ENCODE measurements around the gene NOMO2. TPM values are rescaled to one million over a fixed set of nuclear protein-coding genes. Genes with fewer than 3 reads are reported as not detected.
"Not testable (repeated sequence)": the region's sequence is repeated elsewhere in the genome, so short reads cannot be mapped to it uniquely, and the experiment has no call there.

Gene NOMO2
- total and polyA plus RNA-seq, 9 donors: 49.3 to 90.5 (median 77.9) TPM

DNA sequence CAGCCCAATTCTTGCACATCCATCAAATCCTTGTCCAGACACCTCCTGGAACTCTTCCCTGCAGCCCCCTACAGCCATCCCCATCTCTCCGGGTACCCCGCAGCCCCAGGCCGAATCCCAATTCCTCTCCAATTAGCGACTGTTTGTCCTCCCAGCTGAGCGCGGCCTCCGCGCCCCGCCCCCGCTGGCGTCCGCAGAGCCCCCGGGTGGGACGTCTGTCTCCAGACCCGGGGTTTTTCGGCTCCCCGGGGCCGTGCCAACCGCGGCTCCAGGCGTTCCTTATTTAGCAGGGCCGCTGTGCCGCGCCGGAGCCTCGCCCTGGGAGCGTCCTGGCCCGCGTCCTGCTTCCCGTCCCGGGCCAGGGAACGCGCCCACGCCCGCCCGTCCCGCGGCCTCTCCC is 160.7 kb downstream of the NOMO2 start:
- H3K4me1 ChIP-seq (ENCODE audit: control insufficient read depth, insufficient read depth, low read length); H3K27ac ChIP-seq (ENCODE audit: low read length); DNase-seq; H3K36me3 ChIP-seq (ENCODE audit: control insufficient read depth, insufficient read depth, low read length); H3K27me3 ChIP-seq (ENCODE audit: control insufficient read depth, insufficient read depth, low read length); H3K9me3 ChIP-seq (replicated peaks; ENCODE audit: control insufficient read depth, low read depth, low read length): not testable (repeated sequence)
- WGBS (ENCODE audit: insufficient coverage): no CpG with 5 or more reads among the region's 38 CpGs
- peak overlapping the region; percentile 24 for H3K4me3 ChIP-seq (ENCODE audit: low read length)

GRCh38 chr16:18394363-18394762 is 167.5 kb downstream of the NOMO2 start:
- H3K4me3 ChIP-seq (ENCODE audit: low read length); H3K27me3 ChIP-seq (ENCODE audit: control insufficient read depth, insufficient read depth, low read length); H3K4me1 ChIP-seq (ENCODE audit: control insufficient read depth, insufficient read depth, low read length); H3K9me3 ChIP-seq (replicated peaks; ENCODE audit: control insufficient read depth, low read depth, low read length); DNase-seq; H3K27ac ChIP-seq (ENCODE audit: low read length); H3K36me3 ChIP-seq (ENCODE audit: control insufficient read depth, insufficient read depth, low read length): not testable (repeated sequence)
- WGBS (ENCODE audit: insufficient coverage): no CpG with 5 or more reads among the region's 31 CpGs

DNA sequence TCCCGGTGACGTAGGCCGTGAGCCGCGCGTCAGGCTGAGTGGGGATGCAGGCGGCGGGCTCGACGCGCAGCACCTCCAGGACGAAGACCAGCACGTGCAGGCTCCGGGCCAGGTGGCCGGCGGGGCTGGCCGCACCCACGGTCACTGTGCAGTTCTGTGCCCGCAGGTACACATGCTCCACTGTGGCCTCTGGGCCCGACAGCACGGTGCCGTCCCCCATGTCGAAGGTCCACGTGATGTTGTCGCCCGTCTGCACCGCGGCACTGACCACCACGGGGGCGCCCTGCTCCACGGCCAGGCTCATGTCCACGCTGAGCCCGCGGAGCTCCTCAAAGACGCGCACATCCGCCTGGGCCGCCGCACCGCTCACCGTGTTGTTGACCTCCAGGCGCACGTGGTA is 174.1 kb downstream of the NOMO2 start:
- not testable (repeated sequence) for H3K9me3 ChIP-seq (replicated peaks; ENCODE audit: control insufficient read depth, low read depth, low read length); H3K27ac ChIP-seq (ENCODE audit: low read length); H3K4me3 ChIP-seq (ENCODE audit: low read length); H3K27me3 ChIP-seq (ENCODE audit: control insufficient read depth, insufficient read depth, low read length); H3K36me3 ChIP-seq (ENCODE audit: control insufficient read depth, insufficient read depth, low read length); H3K4me1 ChIP-seq (ENCODE audit: control insufficient read depth, insufficient read depth, low read length); DNase-seq
- no CpG with 5 or more reads among the region's 43 CpGs for WGBS (ENCODE audit: insufficient coverage)

DNA sequence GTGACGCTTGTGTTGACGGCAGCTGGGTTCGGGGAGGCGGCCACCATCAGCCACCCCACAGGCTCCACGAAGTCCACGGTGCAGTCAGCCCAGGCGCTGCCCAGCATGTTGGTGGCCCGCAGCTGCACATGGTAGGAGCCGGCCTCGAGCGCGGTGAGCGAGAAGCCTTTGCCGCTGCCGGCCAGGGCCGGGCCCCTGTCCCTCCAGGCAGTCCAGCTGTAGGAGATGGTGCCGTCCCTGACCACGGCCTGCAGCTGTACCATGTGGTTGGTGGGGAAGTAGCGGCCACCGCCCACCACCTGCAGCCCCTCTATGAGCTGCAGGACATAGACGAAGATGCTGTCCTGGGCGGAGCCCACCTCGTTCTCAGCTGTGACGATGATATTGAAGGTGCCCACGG is 175.4 kb downstream of the NOMO2 start:
- not testable (repeated sequence) for H3K4me3 ChIP-seq (ENCODE audit: low read length); H3K27ac ChIP-seq (ENCODE audit: low read length); H3K27me3 ChIP-seq (ENCODE audit: control insufficient read depth, insufficient read depth, low read length); H3K4me1 ChIP-seq (ENCODE audit: control insufficient read depth, insufficient read depth, low read length); H3K9me3 ChIP-seq (replicated peaks; ENCODE audit: control insufficient read depth, low read depth, low read length); H3K36me3 ChIP-seq (ENCODE audit: control insufficient read depth, insufficient read depth, low read length); DNase-seq
- whole genome bisulfite sequencing (ENCODE audit: insufficient coverage): no CpG with 5 or more reads among the region's 25 CpGs

DNA sequence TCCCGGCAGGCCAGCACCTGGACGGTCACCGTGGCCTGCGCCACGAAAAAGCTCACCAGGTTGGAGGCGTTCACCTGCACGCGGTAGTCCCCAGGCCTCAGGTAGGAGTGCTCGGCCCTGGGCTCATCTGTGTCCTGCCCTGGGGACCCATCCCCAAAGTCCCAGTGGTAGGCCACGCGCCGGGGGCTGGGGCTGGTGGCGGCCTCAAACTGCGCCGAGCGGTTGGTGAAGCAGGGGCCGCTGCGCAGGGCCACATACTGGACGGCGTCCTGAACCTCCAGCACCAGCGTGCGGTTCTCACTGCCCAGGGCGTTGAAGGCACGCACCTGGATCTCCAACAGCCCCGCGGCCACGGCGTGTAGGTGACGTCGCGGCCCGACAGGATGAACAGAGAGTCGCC is 176.6 kb downstream of the NOMO2 start:
- not testable (repeated sequence) for H3K4me1 ChIP-seq (ENCODE audit: control insufficient read depth, insufficient read depth, low read length); DNase-seq; H3K27ac ChIP-seq (ENCODE audit: low read length); H3K27me3 ChIP-seq (ENCODE audit: control insufficient read depth, insufficient read depth, low read length); H3K9me3 ChIP-seq (replicated peaks; ENCODE audit: control insufficient read depth, low read depth, low read length); H3K4me3 ChIP-seq (ENCODE audit: low read length); H3K36me3 ChIP-seq (ENCODE audit: control insufficient read depth, insufficient read depth, low read length)
- no CpG with 5 or more reads among the region's 33 CpGs for WGBS (ENCODE audit: insufficient coverage)

DNA sequence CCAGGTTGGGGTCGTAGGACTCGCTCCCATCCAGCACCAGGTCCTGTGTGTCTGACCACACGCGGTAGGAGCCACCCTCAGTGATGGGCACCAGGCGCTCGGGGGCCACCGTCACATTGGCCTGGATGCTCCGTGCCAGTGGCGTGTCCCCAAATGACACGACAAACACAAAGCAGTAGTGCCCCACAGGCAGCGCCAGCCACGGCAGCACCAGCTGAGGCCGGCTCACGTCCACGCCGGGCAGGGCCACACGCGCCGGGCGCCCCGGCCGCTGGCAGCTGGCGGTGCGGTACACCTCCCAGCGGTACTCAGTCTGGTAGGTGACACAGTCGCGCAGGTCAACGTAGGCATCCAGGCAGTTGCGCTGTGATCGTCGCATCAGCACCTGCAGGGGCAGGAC is 177.0 kb downstream of the NOMO2 start:
- H3K27ac ChIP-seq (ENCODE audit: low read length); H3K27me3 ChIP-seq (ENCODE audit: control insufficient read depth, insufficient read depth, low read length); H3K4me1 ChIP-seq (ENCODE audit: control insufficient read depth, insufficient read depth, low read length); DNase-seq; H3K9me3 ChIP-seq (replicated peaks; ENCODE audit: control insufficient read depth, low read depth, low read length); H3K36me3 ChIP-seq (ENCODE audit: control insufficient read depth, insufficient read depth, low read length); H3K4me3 ChIP-seq (ENCODE audit: low read length): not testable (repeated sequence)
- WGBS (ENCODE audit: insufficient coverage): no CpG with 5 or more reads among the region's 31 CpGs

GRCh38 chr16:18384098-18384636 is 177.7 kb downstream of the NOMO2 start:
- not testable (repeated sequence) for H3K27me3 ChIP-seq (ENCODE audit: control insufficient read depth, insufficient read depth, low read length); H3K9me3 ChIP-seq (replicated peaks; ENCODE audit: control insufficient read depth, low read depth, low read length); H3K27ac ChIP-seq (ENCODE audit: low read length); DNase-seq; H3K4me3 ChIP-seq (ENCODE audit: low read length); H3K36me3 ChIP-seq (ENCODE audit: control insufficient read depth, insufficient read depth, low read length); H3K4me1 ChIP-seq (ENCODE audit: control insufficient read depth, insufficient read depth, low read length)
- WGBS (ENCODE audit: insufficient coverage): no CpG with 5 or more reads among the region's 25 CpGs

GRCh38 chr16:18382696-18383095 is 179.2 kb downstream of the NOMO2 start:
- not testable (repeated sequence) for H3K9me3 ChIP-seq (replicated peaks; ENCODE audit: control insufficient read depth, low read depth, low read length); H3K27me3 ChIP-seq (ENCODE audit: control insufficient read depth, insufficient read depth, low read length); DNase-seq; H3K27ac ChIP-seq (ENCODE audit: low read length); H3K4me3 ChIP-seq (ENCODE audit: low read length); H3K36me3 ChIP-seq (ENCODE audit: control insufficient read depth, insufficient read depth, low read length); H3K4me1 ChIP-seq (ENCODE audit: control insufficient read depth, insufficient read depth, low read length)
- no CpG with 5 or more reads among the region's 28 CpGs for WGBS (ENCODE audit: insufficient coverage)

Other genes with a start within 250 kb of the NOMO2 start
- gene NPIPA8, start 225.4 kb downstream of the NOMO2 start, total RNA-seq: 0.22 TPM
- gene NPIPA8, start 225.4 kb downstream of the NOMO2 start, polyA plus RNA-seq (ENCODE audit: insufficient read depth in 1 of 8, insufficient read length in 8 of 8, low replicate concordance in 1 of 8): 10 to 100 TPM in 1 of 8 donors, 1 to 10 TPM in 5, under 1 TPM in 2; 0.70 to 35.2 (median 1.3) TPM
- 4,122 TPM for gene RPS15A, start 228.2 kb upstream of the NOMO2 start, total RNA-seq
- gene RPS15A, start 228.2 kb upstream of the NOMO2 start, polyA plus RNA-seq (ENCODE audit: insufficient read depth in 1 of 8, insufficient read length in 8 of 8, low replicate concordance in 1 of 8): 1,000 to 10,000 TPM; 1,889 to 2,835 (median 2,053) TPM
- 70.0 TPM for gene ARL6IP1, start 239.5 kb upstream of the NOMO2 start, total RNA-seq
- 100 to 1,000 TPM in 5 of 8 donors, 10 to 100 TPM in 3; 80.4 to 134 (median 103) TPM for gene ARL6IP1, start 239.5 kb upstream of the NOMO2 start, polyA plus RNA-seq (ENCODE audit: insufficient read depth in 1 of 8, insufficient read length in 8 of 8, low replicate concordance in 1 of 8)

All from muscle of leg (tissue), 11 donors.